GM21529 (cell line): ENCODE measurements around the gene UBR4.

Experiments
- ATAC-seq: cut with Tn5 transposase; IDR thresholded peaks from one replicate; pipeline ENCODE4 v1.9.1; 2021; ENCODE audit not compliant: unreplicated experiment

Gene UBR4

GRCh38 chr1:19149736-19150135 lies 60.3 kb downstream of the UBR4 start:
- no peak for ATAC-seq

- no peak for ATAC-seq
Observed at GRCh38 chr1:19140465-19140864, 69.6 kb downstream of the UBR4 start.

- no peak for ATAC-seq
Observed at GRCh38 chr1:19139711-19140110, 70.4 kb downstream of the UBR4 start.

GRCh38 chr1:19138958-19139581 lies 71.0 kb downstream of the UBR4 start:
- ATAC-seq = no peak

- no peak for ATAC-seq
Observed at GRCh38 chr1:19138331-19138730, 71.7 kb downstream of the UBR4 start.

- ATAC-seq = no peak
Observed at GRCh38 chr1:19137158-19137557, 72.9 kb downstream of the UBR4 start.

GRCh38 chr1:19133360-19133759 lies 76.7 kb downstream of the UBR4 start:
- ATAC-seq = no peak

- ATAC-seq = no peak
Observed at GRCh38 chr1:19130468-19130867, 79.6 kb downstream of the UBR4 start.

GRCh38 chr1:19128968-19129514 lies 81.0 kb downstream of the UBR4 start:
- no peak for ATAC-seq

GRCh38 chr1:19124273-19124672 lies 85.8 kb downstream of the UBR4 start:
- ATAC-seq = no peak

GRCh38 chr1:19123837-19124236 lies 86.2 kb downstream of the UBR4 start:
- no peak for ATAC-seq

- ATAC-seq = no peak
Observed at GRCh38 chr1:19122668-19123067, 87.4 kb downstream of the UBR4 start.

- no peak for ATAC-seq
Observed at GRCh38 chr1:19121192-19121591, 88.9 kb downstream of the UBR4 start.

- no peak for ATAC-seq
Observed at GRCh38 chr1:19120070-19120469, 90.0 kb downstream of the UBR4 start.

GRCh38 chr1:19115082-19115808 lies 94.8 kb downstream of the UBR4 start:
- no peak for ATAC-seq

GRCh38 chr1:19113697-19114092 lies 96.4 kb downstream of the UBR4 start:
- ATAC-seq = no peak

- ATAC-seq = no peak
Observed at GRCh38 chr1:19112891-19113696, 97.0 kb downstream of the UBR4 start.

- no peak for ATAC-seq
Observed at GRCh38 chr1:19110257-19110927, 99.7 kb downstream of the UBR4 start.

- ATAC-seq = no peak
Observed at GRCh38 chr1:19109545-19109944, 100.5 kb downstream of the UBR4 start.

GRCh38 chr1:19101244-19101643 lies 108.8 kb downstream of the UBR4 start:
- ATAC-seq = no peak

- no peak for ATAC-seq
Observed at GRCh38 chr1:19100028-19100427, 110.0 kb downstream of the UBR4 start.
